Measurements from ENCODE around the gene PATZ1. TPM values are rescaled to one million over a fixed set of nuclear protein-coding genes. Genes with fewer than 3 reads are reported as not detected.

Gene PATZ1
- total RNA-seq, 1 experiment from 2014 or later: 60.5 TPM

DNA sequence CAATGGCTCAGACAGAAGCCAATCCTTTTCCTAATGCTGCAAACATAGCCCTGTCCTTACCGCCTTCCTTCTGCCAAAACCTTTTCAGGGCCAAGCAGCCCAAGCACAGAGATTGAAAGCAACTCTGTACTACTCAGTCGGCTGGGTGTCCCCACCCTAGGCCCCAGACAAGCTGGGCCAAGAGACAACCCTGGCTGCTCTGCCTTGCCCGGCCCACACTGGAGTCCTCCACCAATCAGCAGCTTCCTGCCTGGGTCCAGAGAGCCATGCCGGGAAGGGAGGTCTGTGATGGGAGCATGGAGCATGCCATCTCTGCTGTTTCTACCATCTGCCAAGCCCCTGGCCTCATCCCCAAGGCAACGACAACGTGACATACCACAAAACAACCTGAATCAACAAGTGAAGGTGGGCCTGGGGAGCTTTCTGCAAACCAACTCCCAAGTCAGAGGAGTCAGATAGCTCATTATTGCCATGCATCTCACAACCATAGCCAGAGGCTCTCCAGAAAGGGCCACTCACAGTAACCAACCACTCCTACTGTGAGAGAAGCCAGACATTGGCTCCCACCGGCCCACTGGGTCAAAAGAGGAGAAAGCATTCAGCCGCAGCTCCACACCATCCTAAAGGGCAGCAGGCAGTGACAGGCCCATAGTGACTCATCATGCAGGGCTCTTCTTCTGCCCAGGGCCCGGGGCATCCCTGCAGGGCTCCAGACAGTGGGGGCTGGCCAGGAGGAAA lies 18.2 kb downstream of the PATZ1 start (continued):
- TF ChIP-seq USF1 (CRISPR knock-in tag; IDR thresholded peaks at IDR 0.05) (no peak), ETV6 (CRISPR knock-in tag; IDR thresholded peaks at IDR 0.05) (no peak), JAZF1 (CRISPR knock-in tag; IDR thresholded peaks at IDR 0.05) (no peak), RORB (CRISPR knock-in tag; IDR thresholded peaks at IDR 0.05) (no peak), EMX1 (CRISPR knock-in tag; IDR thresholded peaks at IDR 0.05) (no peak)
- TF ChIP-seq, protein P1, sequence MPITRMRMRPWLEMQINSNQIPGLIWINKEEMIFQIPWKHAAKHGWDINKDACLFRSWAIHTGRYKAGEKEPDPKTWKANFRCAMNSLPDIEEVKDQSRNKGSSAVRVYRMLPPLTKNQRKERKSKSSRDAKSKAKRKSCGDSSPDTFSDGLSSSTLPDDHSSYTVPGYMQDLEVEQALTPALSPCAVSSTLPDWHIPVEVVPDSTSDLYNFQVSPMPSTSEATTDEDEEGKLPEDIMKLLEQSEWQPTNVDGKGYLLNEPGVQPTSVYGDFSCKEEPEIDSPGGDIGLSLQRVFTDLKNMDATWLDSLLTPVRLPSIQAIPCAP (CRISPR knock-in tag; IDR thresholded peaks at IDR 0.05): no peak

GRCh38 chr22:31326877-31327276 lies 19.3 kb downstream of the PATZ1 start:
- H3K9me3 Mint-ChIP-seq: no peaks in the 10 kb centered on the region
- ChIA-PET POLR2A (interaction anchor here (1.7 kb wide), 1 partner anchor 20 kb away, joined by 4 read pairs; the partner anchor contains the start of gene PATZ1), CTCF (interaction anchor here (1.6 kb wide), 1 partner anchor 13 kb away, joined by 8 read pairs; no protein-coding TSS in a partner anchor)
- peaks cover 62% of the 10 kb centered on the region for H3K36me3 Mint-ChIP-seq
- no peaks in the 10 kb centered on the region for H3K27me3 Mint-ChIP-seq (ENCODE audit: low read depth)
- ATAC-seq (no peak), DNase-seq (ENCODE audit: low spot score) (no peak)
- H3K4me1 Mint-ChIP-seq: no peaks in the 10 kb centered on the region
- no peak for TF ChIP-seq ZSCAN18 (CRISPR knock-in tag; IDR thresholded peaks at IDR 0.05)
- TF ChIP-seq OVOL2 (CRISPR knock-in tag; IDR thresholded peaks at IDR 0.05; ENCODE audit: borderline replicate concordance): no peak
- TF ChIP-seq, protein P2, sequence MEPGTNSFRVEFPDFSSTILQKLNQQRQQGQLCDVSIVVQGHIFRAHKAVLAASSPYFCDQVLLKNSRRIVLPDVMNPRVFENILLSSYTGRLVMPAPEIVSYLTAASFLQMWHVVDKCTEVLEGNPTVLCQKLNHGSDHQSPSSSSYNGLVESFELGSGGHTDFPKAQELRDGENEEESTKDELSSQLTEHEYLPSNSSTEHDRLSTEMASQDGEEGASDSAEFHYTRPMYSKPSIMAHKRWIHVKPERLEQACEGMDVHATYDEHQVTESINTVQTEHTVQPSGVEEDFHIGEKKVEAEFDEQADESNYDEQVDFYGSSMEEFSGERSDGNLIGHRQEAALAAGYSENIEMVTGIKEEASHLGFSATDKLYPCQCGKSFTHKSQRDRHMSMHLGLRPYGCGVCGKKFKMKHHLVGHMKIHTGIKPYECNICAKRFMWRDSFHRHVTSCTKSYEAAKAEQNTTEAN (CRISPR knock-in tag; IDR thresholded peaks at IDR 0.05): no peak
- TF ChIP-seq ATF6 (CRISPR knock-in tag; IDR thresholded peaks at IDR 0.05): no peak
- no peak for TF ChIP-seq NFE2L1 (CRISPR knock-in tag; IDR thresholded peaks at IDR 0.05)
- no peak for TF ChIP-seq ARID4B (CRISPR knock-in tag; IDR thresholded peaks at IDR 0.05; ENCODE audit: borderline replicate concordance)
- TF ChIP-seq ZNF671 (CRISPR knock-in tag; IDR thresholded peaks at IDR 0.05): no peak
- no peak for TF ChIP-seq NFATC4 (CRISPR knock-in tag; IDR thresholded peaks at IDR 0.05)
- TF ChIP-seq ATF1 (CRISPR knock-in tag; IDR thresholded peaks at IDR 0.05): no peak
- TF ChIP-seq, protein P3, sequence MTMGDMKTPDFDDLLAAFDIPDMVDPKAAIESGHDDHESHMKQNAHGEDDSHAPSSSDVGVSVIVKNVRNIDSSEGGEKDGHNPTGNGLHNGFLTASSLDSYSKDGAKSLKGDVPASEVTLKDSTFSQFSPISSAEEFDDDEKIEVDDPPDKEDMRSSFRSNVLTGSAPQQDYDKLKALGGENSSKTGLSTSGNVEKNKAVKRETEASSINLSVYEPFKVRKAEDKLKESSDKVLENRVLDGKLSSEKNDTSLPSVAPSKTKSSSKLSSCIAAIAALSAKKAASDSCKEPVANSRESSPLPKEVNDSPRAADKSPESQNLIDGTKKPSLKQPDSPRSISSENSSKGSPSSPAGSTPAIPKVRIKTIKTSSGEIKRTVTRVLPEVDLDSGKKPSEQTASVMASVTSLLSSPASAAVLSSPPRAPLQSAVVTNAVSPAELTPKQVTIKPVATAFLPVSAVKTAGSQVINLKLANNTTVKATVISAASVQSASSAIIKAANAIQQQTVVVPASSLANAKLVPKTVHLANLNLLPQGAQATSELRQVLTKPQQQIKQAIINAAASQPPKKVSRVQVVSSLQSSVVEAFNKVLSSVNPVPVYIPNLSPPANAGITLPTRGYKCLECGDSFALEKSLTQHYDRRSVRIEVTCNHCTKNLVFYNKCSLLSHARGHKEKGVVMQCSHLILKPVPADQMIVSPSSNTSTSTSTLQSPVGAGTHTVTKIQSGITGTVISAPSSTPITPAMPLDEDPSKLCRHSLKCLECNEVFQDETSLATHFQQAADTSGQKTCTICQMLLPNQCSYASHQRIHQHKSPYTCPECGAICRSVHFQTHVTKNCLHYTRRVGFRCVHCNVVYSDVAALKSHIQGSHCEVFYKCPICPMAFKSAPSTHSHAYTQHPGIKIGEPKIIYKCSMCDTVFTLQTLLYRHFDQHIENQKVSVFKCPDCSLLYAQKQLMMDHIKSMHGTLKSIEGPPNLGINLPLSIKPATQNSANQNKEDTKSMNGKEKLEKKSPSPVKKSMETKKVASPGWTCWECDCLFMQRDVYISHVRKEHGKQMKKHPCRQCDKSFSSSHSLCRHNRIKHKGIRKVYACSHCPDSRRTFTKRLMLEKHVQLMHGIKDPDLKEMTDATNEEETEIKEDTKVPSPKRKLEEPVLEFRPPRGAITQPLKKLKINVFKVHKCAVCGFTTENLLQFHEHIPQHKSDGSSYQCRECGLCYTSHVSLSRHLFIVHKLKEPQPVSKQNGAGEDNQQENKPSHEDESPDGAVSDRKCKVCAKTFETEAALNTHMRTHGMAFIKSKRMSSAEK (CRISPR knock-in tag; IDR thresholded peaks at IDR 0.05; ENCODE audit: borderline replicate concordance): no peak
- no peak for TF ChIP-seq ZNF396 (CRISPR knock-in tag; IDR thresholded peaks at IDR 0.05; ENCODE audit: borderline replicate concordance)
- H3K27ac Mint-ChIP-seq: no peak overlapping the region
- H3K4me3 Mint-ChIP-seq: no peak overlapping the region

All from WTC11 (cell line).